Epithelial cell of esophagus (primary cell): ENCODE data around the gene MOXD1.
"Not testable (repeated sequence)": the region's sequence is repeated elsewhere in the genome, so short reads cannot be mapped to it uniquely, and the experiment has no call there.

Experiments
- DNase-seq: peaks from one replicate; pipeline ENCODE4 v3.0.0; 2010; ENCODE audit warnings: low read depth
- H3K4me3 ChIP-seq: 2 replicates; pipeline ENCODE4 v1.5.1; 2011; ENCODE audit warnings: mild to moderate bottlenecking, low read length, control low read depth
- CTCF ChIP-seq: IDR thresholded peaks from 2 replicates; pipeline ENCODE4 v1.5.1; 2011; ENCODE audit warnings: low read depth, mild to moderate bottlenecking, low read length, control low read depth, inconsistent platforms; ENCODE audit not compliant: insufficient read depth; ENCODE audit errors: missing control alignments

The MOXD1 gene

GRCh38 chr6:132361101-132361500 lies 40.2 kb downstream of the MOXD1 start:
- no peak for DNase-seq
- no peak overlapping the region for H3K4me3 ChIP-seq
- TF ChIP-seq CTCF, result no peak

GRCh38 chr6:132359886-132360285 lies 41.4 kb downstream of the MOXD1 start:
- no peak for TF ChIP-seq CTCF
- H3K4me3 ChIP-seq, result no peak overlapping the region
- no peak for DNase-seq

- DNase-seq, result peak; percentile 29
- no peak overlapping the region for H3K4me3 ChIP-seq
- TF ChIP-seq CTCF, result no peak
Observed at GRCh38 chr6:132357120-132357519, 44.2 kb downstream of the MOXD1 start.

DNA sequence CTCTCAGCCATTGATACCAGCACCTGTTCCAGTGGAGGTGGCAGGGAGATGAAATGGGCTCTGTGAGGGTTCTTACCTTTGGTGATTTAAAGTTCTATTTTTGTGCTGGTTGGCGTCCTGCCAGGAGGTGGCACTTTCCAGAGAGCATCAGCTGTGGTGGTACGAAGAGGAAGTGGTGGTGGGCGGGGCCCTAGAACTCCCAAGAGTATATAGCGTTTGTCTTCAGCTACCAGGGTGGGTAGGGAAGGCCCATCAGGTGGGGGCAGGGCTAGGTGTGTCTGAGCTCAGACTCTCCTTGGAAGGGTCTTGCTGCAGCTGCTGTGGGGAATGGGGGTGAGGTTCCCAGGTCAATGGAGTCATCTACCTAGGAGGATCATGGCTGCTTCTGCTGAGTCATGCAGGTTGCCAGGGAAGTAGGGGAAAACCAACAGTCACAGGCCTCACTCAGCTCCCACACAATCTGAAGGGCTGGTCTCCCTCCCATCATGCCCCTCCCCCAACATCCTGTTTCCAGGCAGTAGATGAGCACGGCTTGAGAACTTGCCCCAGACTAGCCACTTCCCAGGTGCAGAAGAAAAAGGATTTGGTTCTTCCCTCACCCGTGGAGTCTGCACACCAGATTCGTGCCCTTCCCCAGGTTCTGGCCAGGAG lies 46.6 kb downstream of the MOXD1 start:
- DNase-seq, result peak; percentile 73
- no peak overlapping the region for H3K4me3 ChIP-seq
- no peak for TF ChIP-seq CTCF

DNA sequence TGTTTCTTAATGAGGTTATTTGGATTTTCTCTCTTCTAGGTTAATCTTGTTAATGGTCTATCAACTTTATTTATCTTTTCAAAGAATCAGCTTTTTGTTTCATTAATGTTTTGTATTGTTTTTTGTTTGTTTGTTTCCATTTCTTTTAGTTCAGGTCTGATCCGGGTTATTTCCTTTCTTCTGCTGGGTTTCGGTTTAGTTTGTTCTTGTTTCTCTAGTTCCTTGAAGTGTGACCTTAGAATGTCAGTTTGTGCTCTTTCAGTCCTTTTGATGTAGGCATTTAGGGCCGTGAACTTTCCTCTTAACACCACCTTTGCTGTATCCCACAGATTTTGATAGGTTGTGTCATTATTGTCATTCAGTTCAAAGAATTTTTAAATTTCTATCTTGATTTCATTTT lies 49.3 kb downstream of the MOXD1 start:
- not testable (repeated sequence) for H3K4me3 ChIP-seq, DNase-seq

DNA sequence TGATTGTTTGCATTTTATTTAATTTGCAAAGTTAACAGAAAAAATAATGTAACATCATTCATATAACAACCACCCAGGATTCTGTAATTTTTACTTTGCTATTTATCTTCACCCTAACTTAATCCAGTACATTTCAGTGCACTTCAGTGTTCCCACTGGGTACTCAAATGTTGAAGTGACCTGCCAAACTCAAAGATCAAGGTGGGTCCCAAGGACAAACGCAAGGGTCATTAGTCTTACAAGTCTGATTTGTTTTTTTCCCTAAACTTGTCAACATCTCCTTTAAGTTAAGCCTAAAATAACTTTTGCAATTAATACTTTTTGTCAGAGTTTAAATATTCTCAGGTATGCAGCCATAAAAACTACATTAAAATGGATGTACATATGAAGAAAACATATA lies 53.0 kb downstream of the MOXD1 start:
- no peak for DNase-seq
- TF ChIP-seq CTCF, result no peak
- no peak overlapping the region for H3K4me3 ChIP-seq

DNA sequence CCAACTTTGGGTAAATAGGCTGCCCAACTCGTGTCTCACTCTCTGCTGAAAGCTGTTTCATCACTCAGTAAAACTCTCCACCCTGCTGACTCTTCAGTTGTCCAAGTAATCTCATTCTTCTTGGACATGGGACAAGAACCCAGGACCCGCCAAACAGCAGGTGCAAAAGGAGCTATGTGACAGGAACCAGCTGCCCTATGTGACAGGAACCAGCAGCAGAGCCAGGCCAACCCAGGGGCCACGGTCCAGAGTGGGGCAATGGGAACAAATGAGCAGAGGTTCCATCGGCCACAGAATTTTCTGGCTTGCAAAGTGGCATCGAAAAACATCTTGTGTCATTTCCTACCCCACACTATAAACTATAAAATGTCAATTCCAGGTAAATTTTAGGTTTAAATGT lies 56.5 kb downstream of the MOXD1 start:
- TF ChIP-seq CTCF, result no peak
- H3K4me3 ChIP-seq, result no peak overlapping the region

DNA sequence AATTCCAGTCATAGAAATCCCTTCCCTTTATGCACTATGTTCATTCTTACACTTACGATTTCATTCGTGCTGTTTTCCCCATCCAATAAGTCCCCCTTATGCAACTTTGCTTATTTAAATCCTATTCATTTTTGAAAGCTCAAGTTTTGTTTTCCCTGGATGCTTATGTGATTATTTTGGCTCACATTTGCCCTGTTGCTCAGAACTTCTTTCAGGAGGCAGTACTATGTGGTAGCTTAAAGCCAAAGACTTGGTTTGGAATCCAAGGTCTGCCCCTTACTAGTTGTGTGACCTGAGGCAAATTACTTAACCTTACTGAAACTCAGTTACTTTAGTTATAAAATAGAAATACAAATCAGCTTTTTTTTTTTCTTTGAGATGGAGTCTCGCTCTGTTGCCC lies 59.6 kb downstream of the MOXD1 start:
- no peak for DNase-seq
- no peak for TF ChIP-seq CTCF
- H3K4me3 ChIP-seq, result no peak overlapping the region

More for the DNA sequence above, 56.5 kb downstream of the MOXD1 start:
- no peak for DNase-seq
